Neutrophil (primary cell): ENCODE data around the gene GRM1.

ENCODE experiments used
- H3K27ac ChIP-seq: fragments of 200-600 bp; sonication (generic); 2 replicates; pipeline ENCODE4 v1.5.1; 2016; ENCODE audit warnings: mild to moderate bottlenecking, moderate library complexity
- H3K27me3 ChIP-seq: fragments of 200-600 bp; sonication (generic); 2 replicates; pipeline ENCODE4 v1.6.0; 2016; ENCODE audit warnings: mild to moderate bottlenecking
- H3K36me3 ChIP-seq: fragments of 200-600 bp; sonication (generic); 2 replicates; pipeline ENCODE4 v1.5.1; 2017
- H3K4me1 ChIP-seq, 2 experiments: fragments of 200-600 bp in 1 of 2; sonication (generic) in 1 of 2; 1 replicate in 1 of 2; 2 replicates in 1 of 2; pipeline versions ENCODE4 v1.5.1 to v1.6.1; 2013 to 2016; ENCODE audit warnings: low read depth in 1 of 2, low read length in 1 of 2, mild to moderate bottlenecking in 1 of 2, moderate library complexity in 1 of 2; ENCODE audit not compliant: control insufficient read depth in 1 of 2, insufficient read depth in 1 of 2
- H3K4me3 ChIP-seq, 2 experiments: fragments of 200-600 bp in 1 of 2; sonication (generic) in 1 of 2; 1 replicate in 1 of 2; 2 replicates in 1 of 2; pipeline ENCODE4 v1.5.1; 2013 to 2016; ENCODE audit warnings: low read depth in 1 of 2, low read length in 1 of 2, mild to moderate bottlenecking in 1 of 2, moderate library complexity in 1 of 2
- H3K9me3 ChIP-seq: fragments of 200-600 bp; sonication (generic); 2 replicates; pipeline ENCODE4 v1.5.1; 2016
- TF ChIP-seq, protein P1 (sequence below): fragments of 200-600 bp; sonication (generic); IDR thresholded peaks from 2 replicates; pipeline ENCODE4 v1.5.1; 2016; ENCODE audit warnings: antibody characterized with exemption

The GRM1 gene

DNA sequence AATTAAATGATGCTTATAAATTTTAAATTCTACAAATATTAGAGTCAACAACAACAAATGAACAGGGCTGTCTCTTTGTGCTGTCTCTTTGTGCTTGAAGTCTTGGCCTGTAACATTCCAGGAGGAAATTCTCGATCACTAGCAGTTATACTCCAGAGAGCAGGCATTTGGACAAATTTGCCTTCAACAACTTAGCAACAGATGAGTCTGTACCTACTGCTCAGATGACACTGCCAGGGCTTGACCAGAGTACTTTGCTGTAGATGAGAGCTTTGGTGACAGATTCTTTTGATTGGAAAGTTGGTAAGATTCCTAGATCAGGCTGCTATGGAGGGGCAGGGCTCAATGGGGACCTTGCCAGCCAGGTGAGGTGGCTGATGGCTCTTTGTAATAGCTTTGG is 217.2 kb downstream of the GRM1 start:
- Histone ChIP-seq H3K4me3 (no peak overlapping the region), H3K9me3 (no peaks in the 10 kb centered on the region), H3K27ac (no peak overlapping the region), H3K27me3 (no peaks in the 10 kb centered on the region), H3K4me1 (no peaks in the 10 kb centered on the region), H3K36me3 (no peaks in the 10 kb centered on the region)
- TF ChIP-seq, protein P1, sequence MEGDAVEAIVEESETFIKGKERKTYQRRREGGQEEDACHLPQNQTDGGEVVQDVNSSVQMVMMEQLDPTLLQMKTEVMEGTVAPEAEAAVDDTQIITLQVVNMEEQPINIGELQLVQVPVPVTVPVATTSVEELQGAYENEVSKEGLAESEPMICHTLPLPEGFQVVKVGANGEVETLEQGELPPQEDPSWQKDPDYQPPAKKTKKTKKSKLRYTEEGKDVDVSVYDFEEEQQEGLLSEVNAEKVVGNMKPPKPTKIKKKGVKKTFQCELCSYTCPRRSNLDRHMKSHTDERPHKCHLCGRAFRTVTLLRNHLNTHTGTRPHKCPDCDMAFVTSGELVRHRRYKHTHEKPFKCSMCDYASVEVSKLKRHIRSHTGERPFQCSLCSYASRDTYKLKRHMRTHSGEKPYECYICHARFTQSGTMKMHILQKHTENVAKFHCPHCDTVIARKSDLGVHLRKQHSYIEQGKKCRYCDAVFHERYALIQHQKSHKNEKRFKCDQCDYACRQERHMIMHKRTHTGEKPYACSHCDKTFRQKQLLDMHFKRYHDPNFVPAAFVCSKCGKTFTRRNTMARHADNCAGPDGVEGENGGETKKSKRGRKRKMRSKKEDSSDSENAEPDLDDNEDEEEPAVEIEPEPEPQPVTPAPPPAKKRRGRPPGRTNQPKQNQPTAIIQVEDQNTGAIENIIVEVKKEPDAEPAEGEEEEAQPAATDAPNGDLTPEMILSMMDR, result no peak

- TF ChIP-seq, protein P1, result no peak
- Histone ChIP-seq H3K36me3 (no peaks in the 10 kb centered on the region), H3K4me3 (no peak overlapping the region), H3K4me1 (no peaks in the 10 kb centered on the region), H3K27me3 (no peaks in the 10 kb centered on the region), H3K9me3 (no peaks in the 10 kb centered on the region), H3K27ac (no peak overlapping the region)
Observed at GRCh38 chr6:146253691-146254090, 224.8 kb downstream of the GRM1 start.

GRCh38 chr6:146258206-146258605 is 229.3 kb downstream of the GRM1 start:
- no peaks in the 10 kb centered on the region for H3K4me1 ChIP-seq
- no peak overlapping the region for H3K4me3 ChIP-seq
- no peaks in the 10 kb centered on the region for H3K36me3 ChIP-seq
- TF ChIP-seq, protein P1, result no peak
- no peaks in the 10 kb centered on the region for H3K27me3 ChIP-seq
- H3K9me3 ChIP-seq, result no peaks in the 10 kb centered on the region
- H3K27ac ChIP-seq, result no peak overlapping the region

DNA sequence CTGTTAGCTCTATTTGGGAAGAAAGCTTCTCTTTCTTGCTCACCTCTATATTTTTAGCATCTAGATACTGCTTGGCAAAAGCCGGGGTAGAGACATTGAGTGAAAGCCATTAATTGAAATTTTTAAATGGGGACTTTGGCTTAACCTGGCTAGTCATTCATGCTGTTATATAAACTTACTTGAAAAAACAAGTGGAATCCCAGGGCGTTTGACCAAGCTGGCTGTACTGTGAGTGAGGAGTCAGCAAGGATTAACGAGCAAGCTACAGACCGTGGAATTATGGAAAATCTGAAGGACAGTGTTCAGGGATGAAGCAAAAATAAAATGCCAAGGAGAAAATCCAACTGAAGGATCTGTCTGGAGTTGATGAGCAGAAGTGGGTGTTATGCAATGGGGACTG is 232.0 kb downstream of the GRM1 start:
- H3K9me3 ChIP-seq, result no peaks in the 10 kb centered on the region
- no peaks in the 10 kb centered on the region for H3K27me3 ChIP-seq
- no peaks in the 10 kb centered on the region for H3K4me1 ChIP-seq
- no peaks in the 10 kb centered on the region for H3K36me3 ChIP-seq
- TF ChIP-seq, protein P1, result no peak
- no peak overlapping the region for H3K27ac ChIP-seq
- no peak overlapping the region for H3K4me3 ChIP-seq

GRCh38 chr6:146265056-146265455 is 236.2 kb downstream of the GRM1 start:
- no peak overlapping the region for H3K27ac ChIP-seq
- no peaks in the 10 kb centered on the region for H3K27me3 ChIP-seq
- no peaks in the 10 kb centered on the region for H3K36me3 ChIP-seq
- H3K4me3 ChIP-seq, result no peak overlapping the region
- H3K4me1 ChIP-seq, result no peaks in the 10 kb centered on the region
- TF ChIP-seq, protein P1, result no peak
- H3K9me3 ChIP-seq, result no peaks in the 10 kb centered on the region

DNA sequence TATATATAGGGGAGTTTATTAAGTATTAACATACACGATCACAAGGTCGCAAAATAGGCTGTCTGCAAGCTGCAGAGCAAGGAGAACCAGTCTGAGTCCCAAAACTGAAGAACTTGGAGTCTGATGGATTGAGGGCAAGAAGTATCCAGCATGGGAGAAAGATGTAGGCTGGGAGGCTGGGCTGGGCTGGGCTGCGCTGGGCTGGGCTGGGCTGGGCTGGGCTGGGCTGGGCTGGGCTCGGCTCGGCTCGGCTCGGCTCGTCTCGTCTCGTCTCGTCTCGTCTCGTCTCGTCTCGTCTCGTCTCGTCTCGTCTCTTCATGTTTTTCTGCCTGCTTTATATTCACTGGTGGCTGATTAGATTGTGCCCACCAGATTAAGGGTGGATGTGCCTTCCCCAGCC is 238.6 kb downstream of the GRM1 start:
- Histone ChIP-seq H3K9me3 (no peaks in the 10 kb centered on the region), H3K27me3 (no peaks in the 10 kb centered on the region), H3K4me1 (no peaks in the 10 kb centered on the region), H3K27ac (no peak overlapping the region), H3K4me3 (no peak overlapping the region), H3K36me3 (no peaks in the 10 kb centered on the region)
- TF ChIP-seq, protein P1, result no peak
